ENCODE results near the gene CNOT2. TPM values are rescaled to one million over a fixed set of nuclear protein-coding genes. Genes with fewer than 3 reads are reported as not detected.

The CNOT2 gene
- total and polyA plus RNA-seq, 2 donors (not counting 1 experiment from before 2014, with no cell fraction given) = 65.0 to 120 TPM

- H3K4me2 ChIP-seq (replicated peaks; ENCODE audit: low read depth, low read length, poor library complexity, severe bottlenecking) = no peak overlapping the region
- TF ChIP-seq EZH2 (IDR thresholded peaks at IDR 0.05; ENCODE audit: borderline replicate concordance, insufficient read depth, low read depth, low read length, poor library complexity, severe bottlenecking) = no peak
- no peak overlapping the region for H2AFZ ChIP-seq (ENCODE audit: insufficient read depth, low read depth, low read length, poor library complexity, severe bottlenecking)
- peaks cover 71% of the 10 kb centered on the region for H3K4me1 Mint-ChIP-seq
- H3K4me1 ChIP-seq (ENCODE audit: control insufficient read depth in 2 of 2, insufficient read depth in 2 of 2, low read length in 2 of 2) = peaks cover 0 to 30% of the 10 kb centered on the region in 2 donors
- no peaks in the 10 kb centered on the region for H3K9me3 Mint-ChIP-seq (ENCODE audit: insufficient read depth)
- no peak overlapping the region for H3K4me3 Mint-ChIP-seq
- no peak overlapping the region for H3K4me3 ChIP-seq (ENCODE audit: control extremely low read depth in 1 of 5, extremely low read depth in 1 of 5, insufficient read depth in 1 of 5, low read depth in 2 of 5, low read length in 4 of 5)
- no peak overlapping the region for H3K27ac ChIP-seq (ENCODE audit: low read length in 2 of 2)
- CTCF ChIA-PET = no interaction called here
- H4K20me1 ChIP-seq (ENCODE audit: control insufficient read depth, insufficient read depth, low read length, poor library complexity, severe bottlenecking) = peaks cover 90% of the 10 kb centered on the region
- H3K27me3 ChIP-seq (replicated peaks in 1 of 4; ENCODE audit: control extremely low read depth in 1 of 4, control insufficient read depth in 3 of 4, insufficient read depth in 4 of 4, low read length in 3 of 4) = no peaks in the 10 kb centered on the region
- intact Hi-C loops (cut with micrococcal nuclease) = no loop called here
- no peaks in the 10 kb centered on the region for H3K9me3 ChIP-seq (ENCODE audit: control extremely low read depth in 1 of 3, control insufficient read depth in 2 of 3, insufficient read depth in 1 of 3, low read length in 2 of 3)
- H3K9ac ChIP-seq (ENCODE audit: low read length) = no peak overlapping the region
- POLR2A ChIA-PET = no interaction called here
- H3K36me3 ChIP-seq (replicated peaks in 1 of 2; ENCODE audit: control extremely low read depth in 1 of 2, control insufficient read depth in 1 of 2, extremely low read depth in 1 of 2, insufficient read depth in 2 of 2, low read length in 1 of 2) = no peaks in the 10 kb centered on the region
- no peaks in the 10 kb centered on the region for H3K27me3 Mint-ChIP-seq
- H3K27ac Mint-ChIP-seq = no peak overlapping the region
- no peak for DNase-seq
- H3K79me2 ChIP-seq (ENCODE audit: control insufficient read depth, insufficient read depth, low read length) = peaks cover 99% of the 10 kb centered on the region
- ATAC-seq (ENCODE audit: low read depth) = no peak
These were observed 27.8 kb downstream of the CNOT2 start for GRCh38 chr12:70271025-70271424.

DNA sequence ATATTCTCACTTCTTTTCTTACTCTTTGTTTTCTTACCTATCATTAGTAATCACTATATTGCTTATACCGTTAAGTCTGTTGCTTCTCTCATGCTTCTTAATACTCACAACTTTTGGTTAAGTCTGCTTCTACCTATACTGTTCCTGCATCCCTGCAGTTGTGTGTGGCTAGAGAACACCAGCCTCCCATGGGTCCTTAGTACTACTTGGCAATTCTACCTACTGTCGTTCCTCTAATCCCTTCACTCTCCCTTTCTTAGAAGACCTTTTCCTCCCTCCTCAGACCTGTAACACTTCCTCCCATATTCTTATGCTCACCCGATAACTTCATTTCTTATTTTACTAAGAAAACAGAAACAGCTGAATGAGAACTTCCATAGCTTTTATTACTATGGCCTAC, 29.3 kb downstream of the CNOT2 start:
- TF ChIP-seq EZH2 (IDR thresholded peaks at IDR 0.05; ENCODE audit: borderline replicate concordance, insufficient read depth, low read depth, low read length, poor library complexity, severe bottlenecking) = no peak
- TF ChIP-seq, protein P1, sequence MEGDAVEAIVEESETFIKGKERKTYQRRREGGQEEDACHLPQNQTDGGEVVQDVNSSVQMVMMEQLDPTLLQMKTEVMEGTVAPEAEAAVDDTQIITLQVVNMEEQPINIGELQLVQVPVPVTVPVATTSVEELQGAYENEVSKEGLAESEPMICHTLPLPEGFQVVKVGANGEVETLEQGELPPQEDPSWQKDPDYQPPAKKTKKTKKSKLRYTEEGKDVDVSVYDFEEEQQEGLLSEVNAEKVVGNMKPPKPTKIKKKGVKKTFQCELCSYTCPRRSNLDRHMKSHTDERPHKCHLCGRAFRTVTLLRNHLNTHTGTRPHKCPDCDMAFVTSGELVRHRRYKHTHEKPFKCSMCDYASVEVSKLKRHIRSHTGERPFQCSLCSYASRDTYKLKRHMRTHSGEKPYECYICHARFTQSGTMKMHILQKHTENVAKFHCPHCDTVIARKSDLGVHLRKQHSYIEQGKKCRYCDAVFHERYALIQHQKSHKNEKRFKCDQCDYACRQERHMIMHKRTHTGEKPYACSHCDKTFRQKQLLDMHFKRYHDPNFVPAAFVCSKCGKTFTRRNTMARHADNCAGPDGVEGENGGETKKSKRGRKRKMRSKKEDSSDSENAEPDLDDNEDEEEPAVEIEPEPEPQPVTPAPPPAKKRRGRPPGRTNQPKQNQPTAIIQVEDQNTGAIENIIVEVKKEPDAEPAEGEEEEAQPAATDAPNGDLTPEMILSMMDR (IDR thresholded peaks at IDR 0.05) = no peak
- Histone ChIP-seq H2AFZ (ENCODE audit: insufficient read depth, low read depth, low read length, poor library complexity, severe bottlenecking) (no peak overlapping the region), H3K9me3 (ENCODE audit: control extremely low read depth in 1 of 3, control insufficient read depth in 2 of 3, insufficient read depth in 1 of 3, low read length in 2 of 3) (no peaks in the 10 kb centered on the region), H3K9ac (ENCODE audit: low read length) (no peak overlapping the region), H3K27ac (ENCODE audit: low read length in 2 of 2) (no peak overlapping the region), H3K4me3 (ENCODE audit: control extremely low read depth in 1 of 5, extremely low read depth in 1 of 5, insufficient read depth in 1 of 5, low read depth in 2 of 5, low read length in 4 of 5) (no peak overlapping the region), H3K36me3 (replicated peaks in 1 of 2; ENCODE audit: control extremely low read depth in 1 of 2, control insufficient read depth in 1 of 2, extremely low read depth in 1 of 2, insufficient read depth in 2 of 2, low read length in 1 of 2) (no peaks in the 10 kb centered on the region), H3K79me2 (ENCODE audit: control insufficient read depth, insufficient read depth, low read length) (peaks cover 97% of the 10 kb centered on the region), H3K4me1 (ENCODE audit: control insufficient read depth in 2 of 2, insufficient read depth in 2 of 2, low read length in 2 of 2) (peaks cover 0 to 24% of the 10 kb centered on the region in 2 donors), H4K20me1 (ENCODE audit: control insufficient read depth, insufficient read depth, low read length, poor library complexity, severe bottlenecking) (peaks cover 80% of the 10 kb centered on the region), H3K4me2 (replicated peaks; ENCODE audit: low read depth, low read length, poor library complexity, severe bottlenecking) (no peak overlapping the region), H3K27me3 (replicated peaks in 1 of 4; ENCODE audit: control extremely low read depth in 1 of 4, control insufficient read depth in 3 of 4, insufficient read depth in 4 of 4, low read length in 3 of 4) (no peaks in the 10 kb centered on the region)
- CTCF ChIA-PET = no interaction called here
- POLR2A ChIA-PET = no interaction called here
- Mint-ChIP-seq H3K9me3 (ENCODE audit: insufficient read depth) (no peaks in the 10 kb centered on the region), H3K27me3 (no peaks in the 10 kb centered on the region), H3K27ac (no peak overlapping the region), H3K4me1 (peaks cover 60% of the 10 kb centered on the region), H3K4me3 (no peak overlapping the region)
- WGBS (ENCODE audit: insufficient coverage) = 100% methylated on average over 2 of the region's 3 CpGs
- DNase-seq (no peak), ATAC-seq (ENCODE audit: low read depth) (no peak)
- intact Hi-C loops (cut with micrococcal nuclease) = no loop called here

All from B cell (primary cell).